Hepatocyte (in vitro differentiated cells): ENCODE data around the gene METAP2. TPM values are rescaled to one million over a fixed set of nuclear protein-coding genes. Genes with fewer than 3 reads are reported as not detected.

Experiments used
- DNase-seq: peaks from one replicate; pipeline ENCODE4 v3.0.0-alpha.2; 2016; ENCODE audit warnings: low spot score
- H2AFZ ChIP-seq: fragments of 200-600 bp; sonication (generic); 2 replicates; pipeline ENCODE4 v1.6.0; 2016; ENCODE audit warnings: antibody characterized with exemption, mild to moderate bottlenecking
- H3K27ac ChIP-seq: fragments of 200-600 bp; sonication (generic); 2 replicates; pipeline ENCODE4 v1.5.1; 2016; ENCODE audit warnings: mild to moderate bottlenecking
- H3K27me3 ChIP-seq: fragments of 200-600 bp; sonication (generic); 2 replicates; pipeline ENCODE4 v1.6.1; 2016
- H3K36me3 ChIP-seq: fragments of 200-600 bp; sonication (generic); replicated peaks from 2 replicates; pipeline ENCODE4 v1.5.1; 2016; ENCODE audit warnings: low read depth; ENCODE audit not compliant: insufficient read depth
- H3K4me1 ChIP-seq: fragments of 200-600 bp; sonication (generic); 2 replicates; pipeline ENCODE4 v1.5.1; 2016; ENCODE audit warnings: mild to moderate bottlenecking, moderate library complexity; ENCODE audit not compliant: insufficient read depth
- H3K4me2 ChIP-seq: fragments of 200-600 bp; sonication (generic); 2 replicates; pipeline ENCODE4 v1.6.0; 2016
- H3K4me3 ChIP-seq: fragments of 200-600 bp; sonication (generic); 2 replicates; pipeline ENCODE4 v1.5.1; 2016; ENCODE audit warnings: mild to moderate bottlenecking
- H3K79me2 ChIP-seq: fragments of 200-600 bp; sonication (generic); 2 replicates; pipeline ENCODE4 v1.6.0; 2017; ENCODE audit warnings: mild to moderate bottlenecking
- H3K9me2 ChIP-seq: fragments of 200-600 bp; sonication (generic); replicated peaks from 2 replicates; pipeline ENCODE4 v1.6.0; 2017; ENCODE audit warnings: mild to moderate bottlenecking; ENCODE audit not compliant: insufficient read depth
- H3K9me3 ChIP-seq: fragments of 200-600 bp; sonication (generic); 2 replicates; pipeline ENCODE4 v1.5.1; 2016; ENCODE audit warnings: low read depth, mild to moderate bottlenecking
- H4K20me1 ChIP-seq: fragments of 200-600 bp; sonication (generic); 2 replicates; pipeline ENCODE4 v1.6.0; 2016; ENCODE audit warnings: mild to moderate bottlenecking; ENCODE audit not compliant: insufficient read depth, poor library complexity, severe bottlenecking
- CTCF ChIP-seq: fragments of 200-600 bp; sonication (generic); IDR thresholded peaks from 2 replicates; pipeline ENCODE4 v1.5.1; 2016; ENCODE audit warnings: antibody characterized with exemption, mild to moderate bottlenecking; ENCODE audit not compliant: poor library complexity
- EZH2 ChIP-seq: fragments of 200-600 bp; sonication (generic); IDR thresholded peaks from 2 replicates; pipeline ENCODE4 v1.6.1; 2016; ENCODE audit warnings: antibody characterized with exemption, mild to moderate bottlenecking, borderline replicate concordance
- EZH2phosphoT487 ChIP-seq: fragments of 200-600 bp; sonication (generic); IDR thresholded peaks from one replicate; pipeline ENCODE4 v1.6.1; 2018; ENCODE audit warnings: antibody characterized with exemption, mild to moderate bottlenecking, low read depth, moderate library complexity; ENCODE audit not compliant: unreplicated experiment, severe bottlenecking
- WGBS: methylation state at CpG from one replicate; pipeline ENCODE4 v1.1.6; 2016; ENCODE audit warnings: low lambda C conversion rate; ENCODE audit errors: missing lambda C conversion rate; 5-methylcytosine and 5-hydroxymethylcytosine counted together
- polyA plus RNA-seq: library from polyadenylated mRNA; unstranded; fragments of >200 nt; fragmentation: Nextera tagmentation; extraction: Ambion mirVana; gene quantifications from 2 replicates; pipeline ENCODE4 v1.2.1, GENCODE V29; 2016
- total RNA-seq: library from RNA; depleted of rRNA; stranded (reverse); fragments of >200 nt; gene quantifications from 2 replicates; pipeline ENCODE4 v1.2.3, GENCODE V29; 2014

Gene METAP2
- total and polyA plus RNA-seq, 2 experiments from 2014 or later: 44.7 to 69.7 TPM

GRCh38 chr12:95538656-95539055 is 64.7 kb downstream of the METAP2 start:
- H3K36me3 ChIP-seq: no peaks in the 10 kb centered on the region
- no peaks in the 10 kb centered on the region for H3K9me3 ChIP-seq
- H3K27ac ChIP-seq: no peak overlapping the region
- DNase-seq: no peak
- H3K79me2 ChIP-seq: no peaks in the 10 kb centered on the region
- H3K4me2 ChIP-seq: no peak overlapping the region
- H2AFZ ChIP-seq: no peak overlapping the region
- no peaks in the 10 kb centered on the region for H3K9me2 ChIP-seq
- TF ChIP-seq EZH2 (no peak), CTCF (no peak), EZH2phosphoT487 (no peak)
- no peaks in the 10 kb centered on the region for H4K20me1 ChIP-seq
- 47% methylated on average over 5 of the region's 5 CpGs for WGBS
- no peak overlapping the region for H3K4me3 ChIP-seq
- no peaks in the 10 kb centered on the region for H3K27me3 ChIP-seq
- H3K4me1 ChIP-seq: no peaks in the 10 kb centered on the region

GRCh38 chr12:95541436-95541835 is 67.5 kb downstream of the METAP2 start:
- Histone ChIP-seq H3K4me3 (no peak overlapping the region), H3K9me2 (no peaks in the 10 kb centered on the region), H3K4me1 (no peaks in the 10 kb centered on the region), H4K20me1 (no peaks in the 10 kb centered on the region), H3K27me3 (peaks cover 13% of the 10 kb centered on the region), H3K36me3 (no peaks in the 10 kb centered on the region), H2AFZ (no peak overlapping the region), H3K27ac (no peak overlapping the region), H3K79me2 (no peaks in the 10 kb centered on the region), H3K9me3 (no peaks in the 10 kb centered on the region), H3K4me2 (no peak overlapping the region)
- 95% methylated on average over 7 of the region's 7 CpGs for WGBS
- DNase-seq: no peak
- TF ChIP-seq EZH2phosphoT487 (no peak), EZH2 (no peak), CTCF (no peak)

GRCh38 chr12:95543305-95543704 is 69.4 kb downstream of the METAP2 start:
- Histone ChIP-seq H3K27ac (no peak overlapping the region), H3K9me2 (no peaks in the 10 kb centered on the region), H3K79me2 (no peaks in the 10 kb centered on the region), H3K36me3 (no peaks in the 10 kb centered on the region), H3K4me2 (no peak overlapping the region), H3K27me3 (peaks cover 32% of the 10 kb centered on the region), H3K4me1 (no peaks in the 10 kb centered on the region), H2AFZ (no peak overlapping the region), H3K4me3 (no peak overlapping the region), H4K20me1 (no peaks in the 10 kb centered on the region), H3K9me3 (no peaks in the 10 kb centered on the region)
- DNase-seq: no peak
- TF ChIP-seq EZH2 (no peak), CTCF (no peak), EZH2phosphoT487 (no peak)
- 98% methylated on average over 7 of the region's 7 CpGs for WGBS

- DNase-seq: no peak
- H3K9me3 ChIP-seq: peaks cover 5% of the 10 kb centered on the region
- H3K27me3 ChIP-seq: peaks cover 46% of the 10 kb centered on the region
- H2AFZ ChIP-seq: no peak overlapping the region
- H3K36me3 ChIP-seq: no peaks in the 10 kb centered on the region
- TF ChIP-seq CTCF (no peak), EZH2 (no peak), EZH2phosphoT487 (no peak)
- H3K27ac ChIP-seq: no peak overlapping the region
- no peaks in the 10 kb centered on the region for H4K20me1 ChIP-seq
- H3K4me3 ChIP-seq: no peak overlapping the region
- H3K79me2 ChIP-seq: no peaks in the 10 kb centered on the region
- 53% methylated on average over 3 of the region's 3 CpGs for WGBS
- H3K9me2 ChIP-seq: no peaks in the 10 kb centered on the region
- no peak overlapping the region for H3K4me2 ChIP-seq
- no peaks in the 10 kb centered on the region for H3K4me1 ChIP-seq
These were observed 70.8 kb downstream of the METAP2 start for GRCh38 chr12:95544756-95545155.
